Esophagus squamous epithelium (tissue), 5 donors: ENCODE results near the gene ETNK1. TPM values are rescaled to one million over a fixed set of nuclear protein-coding genes. Genes with fewer than 3 reads are reported as not detected.

Experiments used
- DNase-seq: peaks from one replicate; lab custom pipeline; 2025; lab: John Stamatoyannopoulos, UW
- H3K27ac ChIP-seq, 4 donors: fragments of 200-600 bp; sonication (generic); one replicate each; pipeline ENCODE4 v1.5.1; 2016 to 2019; ENCODE audit warnings: mild to moderate bottlenecking in 1 of 4
- H3K27me3 ChIP-seq, 4 donors: fragments of 200-600 bp; sonication (generic); 1 replicate in 3 of 4; 2 replicates in 1 of 4; pipeline versions ENCODE4 v1.5.1 to v1.6.0; 2017 to 2021; ENCODE audit warnings: antibody characterized with exemption in 1 of 4
- H3K36me3 ChIP-seq, 3 donors: fragments of 200-600 bp; sonication (generic); one replicate each; pipeline ENCODE4 v1.5.1; 2016 to 2019
- H3K4me1 ChIP-seq, 3 donors: fragments of 200-600 bp; sonication (generic); one replicate each; pipeline ENCODE4 v1.5.1; 2017 to 2019
- H3K4me3 ChIP-seq, 4 donors: fragments of 200-600 bp; sonication (generic); 1 replicate in 3 of 4; 2 replicates in 1 of 4; pipeline ENCODE4 v1.5.1; 2016 to 2019; ENCODE audit warnings: mild to moderate bottlenecking in 2 of 4, moderate library complexity in 1 of 4
- H3K9me3 ChIP-seq, 3 donors: fragments of 200-600 bp; sonication (generic); one replicate each; pipeline ENCODE4 v1.5.1; 2016 to 2019
- CTCF ChIP-seq, 6 experiments: fragments of 450-650 bp in 4 of 6; fragments of 200-600 bp in 2 of 6; sonication (generic) in 2 of 6; IDR thresholded peaks; one replicate each; pipeline ENCODE4 v1.5.1; 2016 to 2019; ENCODE audit warnings: antibody characterized with exemption in 6 of 6, mild to moderate bottlenecking in 4 of 6, moderate library complexity in 4 of 6
- POLR2A ChIP-seq, 4 donors: fragments of 450-650 bp; IDR thresholded peaks; one replicate each; pipeline ENCODE4 v1.6.1; 2017; ENCODE audit warnings: antibody characterized with exemption in 4 of 4, mild to moderate bottlenecking in 4 of 4, moderate library complexity in 3 of 4
- WGBS, 2 donors: methylation state at CpG; one replicate each; pipeline ENCODE4 v1.1.5; 2018; 5-methylcytosine and 5-hydroxymethylcytosine counted together
- intact Hi-C: fragments of 100-400 bp; cut with DNase I; formaldehyde crosslinking; loops from one replicate; pipeline ENCODE4 v1.15.0; 2022
- total RNA-seq, 4 donors: library from RNA; depleted of rRNA; stranded (reverse); fragments of >200 nt; gene quantifications; one replicate each; pipeline ENCODE4 v1.1.0, GENCODE V29; 2016
- donor health status: DM: yes; HTN: yes; CAD: no.

Gene ETNK1
- total RNA-seq, 4 donors from 2014 or later = 13.9 to 37.3 (median 28.1) TPM

DNA sequence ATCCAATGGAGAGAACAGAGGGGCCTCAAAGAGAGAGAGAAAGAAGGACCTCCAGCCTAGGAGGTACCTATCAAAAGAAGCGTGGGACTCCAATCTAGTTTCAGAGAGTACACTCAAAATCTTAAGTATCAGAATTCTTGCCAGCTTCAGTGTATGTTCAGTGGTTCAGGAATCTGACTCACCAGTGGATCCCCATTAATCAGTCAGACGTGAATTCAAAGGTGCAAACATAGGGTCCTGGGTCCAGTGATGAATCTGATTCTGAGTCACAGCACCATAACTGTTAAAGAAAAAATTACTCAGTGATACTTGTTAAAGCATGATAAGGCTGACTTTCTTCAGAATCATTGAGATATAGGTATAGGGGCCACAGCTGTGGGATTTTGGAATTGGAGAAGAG, 33.2 kb downstream of the ETNK1 start:
- TF ChIP-seq POLR2A (IDR thresholded peaks at IDR 0.05) = no peak
- no peak for TF ChIP-seq CTCF (IDR thresholded peaks at IDR 0.05)
- H3K4me1 ChIP-seq = peaks cover 0 to 49% (median 24%) of the 10 kb centered on the region in 3 donors
- H3K27me3 ChIP-seq = no peaks in the 10 kb centered on the region
- WGBS, 2 donors = 47 to 55% methylated on average over 2 of the region's 2 CpGs
- H3K36me3 ChIP-seq = peaks cover 0 to 32% (median 0%) of the 10 kb centered on the region in 3 donors
- no peak overlapping the region for H3K4me3 ChIP-seq
- DNase-seq = no peak
- H3K27ac ChIP-seq = no peak overlapping the region
- no peaks in the 10 kb centered on the region for H3K9me3 ChIP-seq
- intact Hi-C loops = no loop called here

DNA sequence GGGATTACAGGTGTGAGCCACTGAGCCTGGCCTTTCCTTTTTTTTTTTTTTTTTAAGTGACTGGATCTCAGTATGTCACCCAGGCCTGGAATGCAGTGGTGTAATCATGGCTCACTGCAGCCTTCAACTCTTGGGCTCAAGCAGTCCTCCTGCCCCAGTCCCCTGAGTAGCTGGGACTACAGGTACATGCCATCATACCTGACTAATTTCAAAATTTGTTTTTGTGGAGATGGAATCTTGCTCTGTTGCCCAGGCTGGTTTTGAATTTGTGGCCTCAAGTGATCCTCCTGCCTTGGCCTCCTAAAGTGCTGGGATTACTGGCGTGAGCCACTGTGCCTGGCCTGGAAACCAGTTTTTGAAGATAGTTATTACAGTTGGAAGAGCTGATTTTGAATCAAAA, 37.4 kb downstream of the ETNK1 start:
- intact Hi-C loops = no loop called here
- H3K27me3 ChIP-seq = no peaks in the 10 kb centered on the region
- no peak overlapping the region for H3K4me3 ChIP-seq
- H3K36me3 ChIP-seq = peaks cover 0 to 43% (median 0%) of the 10 kb centered on the region in 3 donors
- peaks cover 0 to 24% (median 8%) of the 10 kb centered on the region in 3 donors for H3K4me1 ChIP-seq
- DNase-seq = no peak
- TF ChIP-seq CTCF (IDR thresholded peaks at IDR 0.05) (no peak), POLR2A (IDR thresholded peaks at IDR 0.05) (no peak)
- no peaks in the 10 kb centered on the region for H3K9me3 ChIP-seq
- WGBS, 2 donors = 89 to 100% methylated on average over 1 of the region's 1 CpG
- H3K27ac ChIP-seq = no peak overlapping the region

DNA sequence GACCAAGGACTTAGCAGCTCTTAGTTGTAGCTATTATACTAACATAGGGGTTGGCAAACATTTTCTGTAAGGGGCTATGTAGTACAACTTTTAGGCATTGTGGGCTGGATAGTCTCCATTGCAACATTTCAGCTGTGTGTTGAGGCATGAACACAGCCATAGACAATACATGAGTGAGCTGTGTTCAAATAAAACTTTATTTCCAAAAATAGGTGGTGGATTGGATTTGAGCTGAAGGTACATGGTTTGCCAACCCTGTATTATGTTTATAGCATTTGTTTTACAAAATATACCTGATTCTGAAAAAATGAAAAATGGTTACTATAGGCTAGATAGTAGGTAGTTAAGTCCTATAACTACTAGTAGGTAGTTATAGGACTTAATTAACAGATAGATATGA, 40.5 kb downstream of the ETNK1 start:
- Histone ChIP-seq H3K27ac (no peak overlapping the region), H3K36me3 (peaks cover 0 to 42% (median 0%) of the 10 kb centered on the region in 3 donors), H3K4me3 (no peak overlapping the region), H3K4me1 (no peaks in the 10 kb centered on the region), H3K27me3 (no peaks in the 10 kb centered on the region), H3K9me3 (no peaks in the 10 kb centered on the region)
- DNase-seq = no peak
- no peak for TF ChIP-seq POLR2A (IDR thresholded peaks at IDR 0.05)
- intact Hi-C loops = no loop called here

GRCh38 chr12:22667122-22667521, 42.2 kb downstream of the ETNK1 start:
- Histone ChIP-seq H3K4me1 (no peaks in the 10 kb centered on the region), H3K9me3 (no peaks in the 10 kb centered on the region), H3K4me3 (no peak overlapping the region), H3K27me3 (no peaks in the 10 kb centered on the region), H3K27ac (no peak overlapping the region), H3K36me3 (peaks cover 0 to 39% (median 0%) of the 10 kb centered on the region in 3 donors)
- intact Hi-C loops = no loop called here
- WGBS, 2 donors = 28 to 53% methylated on average over 1 of the region's 1 CpG
- DNase-seq = no peak
- no peak for TF ChIP-seq POLR2A (IDR thresholded peaks at IDR 0.05)
- TF ChIP-seq CTCF (IDR thresholded peaks at IDR 0.05) = no peak

DNA sequence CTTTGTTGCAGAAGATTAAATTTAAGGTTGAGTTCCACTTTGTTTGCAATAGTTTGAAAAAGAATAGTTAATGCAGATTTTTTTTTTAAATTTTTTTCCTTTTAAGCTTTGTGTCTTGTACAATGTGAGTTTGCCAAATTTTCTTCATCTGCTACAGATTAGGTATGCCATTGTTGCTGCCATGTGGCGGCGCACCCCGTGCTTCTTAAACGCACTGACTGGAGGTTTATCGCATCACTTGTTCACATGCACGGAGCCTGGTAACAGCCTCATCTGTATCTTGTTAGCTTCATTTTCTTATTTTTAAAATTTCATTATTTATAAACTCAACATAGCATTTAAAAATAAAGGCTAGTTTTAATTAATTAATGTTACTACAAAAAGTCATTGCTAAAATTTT, 43.5 kb downstream of the ETNK1 start:
- intact Hi-C loops = no loop called here
- H3K27ac ChIP-seq = no peak overlapping the region
- peaks cover 0 to 40% (median 0%) of the 10 kb centered on the region in 3 donors for H3K36me3 ChIP-seq
- no peak overlapping the region for H3K4me3 ChIP-seq
- no peak for DNase-seq
- no peaks in the 10 kb centered on the region for H3K27me3 ChIP-seq
- TF ChIP-seq CTCF (IDR thresholded peaks at IDR 0.05) (no peak), POLR2A (IDR thresholded peaks at IDR 0.05) (no peak)
- no peaks in the 10 kb centered on the region for H3K9me3 ChIP-seq
- WGBS, 2 donors = 97% methylated on average over 6 of the region's 6 CpGs
- H3K4me1 ChIP-seq = no peaks in the 10 kb centered on the region

- no peak for DNase-seq
- H3K36me3 ChIP-seq = peaks cover 0 to 60% (median 5%) of the 10 kb centered on the region in 3 donors
- intact Hi-C loops = no loop called here
- H3K27ac ChIP-seq = no peak overlapping the region
- H3K9me3 ChIP-seq = no peaks in the 10 kb centered on the region
- H3K4me3 ChIP-seq = no peak overlapping the region
- TF ChIP-seq CTCF (IDR thresholded peaks at IDR 0.05) (peak in 2 of 6 experiments; percentile 15 to 29), POLR2A (IDR thresholded peaks at IDR 0.05) (no peak)
- no peaks in the 10 kb centered on the region for H3K27me3 ChIP-seq
- no peaks in the 10 kb centered on the region for H3K4me1 ChIP-seq
These were observed 45.8 kb downstream of the ETNK1 start for GRCh38 chr12:22670762-22671161.
